Measurements from ENCODE around the gene CACNB2. TPM values are rescaled to one million over a fixed set of nuclear protein-coding genes. Genes with fewer than 3 reads are reported as not detected.

CACNB2 gene
- total and polyA plus RNA-seq, 5 donors, result 13.1 to 51.1 (median 41.0) TPM

- no peak for DNase-seq
- Histone ChIP-seq H3K9me3 (ENCODE audit: control insufficient read depth, low read length) (no peaks in the 10 kb centered on the region), H3K27me3 (ENCODE audit: control insufficient read depth, insufficient read depth) (no peaks in the 10 kb centered on the region), H3K4me3 (ENCODE audit: low read length) (no peak overlapping the region), H3K27ac (ENCODE audit: low read length) (no peak overlapping the region), H3K4me1 (ENCODE audit: control insufficient read depth, insufficient read depth, low read length) (peaks cover 1% of the 10 kb centered on the region)
- intact Hi-C loops (cut with DNase I), result no loop called here
- no peak for ATAC-seq
- 85% methylated on average over 4 of the region's 4 CpGs for whole genome bisulfite sequencing
Measured at GRCh38 chr10:18508587-18508986, 368.4 kb downstream of the CACNB2 start.

- H3K9me3 ChIP-seq (ENCODE audit: control insufficient read depth, low read length), result no peaks in the 10 kb centered on the region
- H3K4me1 ChIP-seq (ENCODE audit: control insufficient read depth, insufficient read depth, low read length), result no peaks in the 10 kb centered on the region
- intact Hi-C loops (cut with DNase I), result no loop called here
- H3K27ac ChIP-seq (ENCODE audit: low read length), result no peak overlapping the region
- ATAC-seq, result no peak
- H3K4me3 ChIP-seq (ENCODE audit: low read length), result no peak overlapping the region
- H3K27me3 ChIP-seq (ENCODE audit: control insufficient read depth, insufficient read depth), result no peaks in the 10 kb centered on the region
- no peak for DNase-seq
Measured at GRCh38 chr10:18514537-18514936, 374.3 kb downstream of the CACNB2 start.

GRCh38 chr10:18516851-18517250 is 376.6 kb downstream of the CACNB2 start:
- DNase-seq (no peak), ATAC-seq (no peak)
- H3K27me3 ChIP-seq (ENCODE audit: control insufficient read depth, insufficient read depth), result no peaks in the 10 kb centered on the region
- 75% methylated on average over 3 of the region's 3 CpGs for WGBS
- intact Hi-C loops (cut with DNase I), result no loop called here
- H3K27ac ChIP-seq (ENCODE audit: low read length), result no peak overlapping the region
- no peaks in the 10 kb centered on the region for H3K4me1 ChIP-seq (ENCODE audit: control insufficient read depth, insufficient read depth, low read length)
- H3K4me3 ChIP-seq (ENCODE audit: low read length), result no peak overlapping the region
- no peaks in the 10 kb centered on the region for H3K9me3 ChIP-seq (ENCODE audit: control insufficient read depth, low read length)

GRCh38 chr10:18523025-18523424 is 382.8 kb downstream of the CACNB2 start:
- WGBS, result 52% methylated on average over 1 of the region's 1 CpG
- intact Hi-C loops (cut with DNase I), result no loop called here
- H3K9me3 ChIP-seq (ENCODE audit: control insufficient read depth, low read length), result no peaks in the 10 kb centered on the region

GRCh38 chr10:18523858-18524257 is 383.6 kb downstream of the CACNB2 start:
- Histone ChIP-seq H3K27ac (ENCODE audit: low read length) (no peak overlapping the region), H3K9me3 (ENCODE audit: control insufficient read depth, low read length) (no peaks in the 10 kb centered on the region), H3K4me1 (ENCODE audit: control insufficient read depth, insufficient read depth, low read length) (peaks cover 2% of the 10 kb centered on the region), H3K27me3 (ENCODE audit: control insufficient read depth, insufficient read depth) (no peaks in the 10 kb centered on the region), H3K4me3 (ENCODE audit: low read length) (no peak overlapping the region)
- 82% methylated on average over 2 of the region's 2 CpGs for WGBS
- no peak for DNase-seq
- intact Hi-C loops (cut with DNase I), result no loop called here
- no peak for ATAC-seq

More at GRCh38 chr10:18523025-18523424, 382.8 kb downstream of the CACNB2 start:
- Histone ChIP-seq H3K4me1 (ENCODE audit: control insufficient read depth, insufficient read depth, low read length) (peaks cover 2% of the 10 kb centered on the region), H3K4me3 (ENCODE audit: low read length) (no peak overlapping the region), H3K27me3 (ENCODE audit: control insufficient read depth, insufficient read depth) (no peaks in the 10 kb centered on the region), H3K27ac (ENCODE audit: low read length) (no peak overlapping the region)
- ATAC-seq, result peak; percentile 18 to 87
- no peak for DNase-seq

GRCh38 chr10:18527687-18528086 is 387.5 kb downstream of the CACNB2 start:
- Histone ChIP-seq H3K4me3 (ENCODE audit: low read length) (no peak overlapping the region), H3K9me3 (ENCODE audit: control insufficient read depth, low read length) (no peaks in the 10 kb centered on the region), H3K27ac (ENCODE audit: low read length) (no peak overlapping the region), H3K4me1 (ENCODE audit: control insufficient read depth, insufficient read depth, low read length) (peaks cover 4% of the 10 kb centered on the region), H3K27me3 (ENCODE audit: control insufficient read depth, insufficient read depth) (no peaks in the 10 kb centered on the region)
- no peak for ATAC-seq
- WGBS, result 53% methylated on average over 2 of the region's 2 CpGs
- no peak for DNase-seq
- intact Hi-C loops (cut with DNase I), result no loop called here

GRCh38 chr10:18528292-18528691 is 388.1 kb downstream of the CACNB2 start:
- intact Hi-C loops (cut with DNase I), result no loop called here
- no peak for ATAC-seq
- no peaks in the 10 kb centered on the region for H3K9me3 ChIP-seq (ENCODE audit: control insufficient read depth, low read length)
- 88% methylated on average over 3 of the region's 3 CpGs for WGBS
- H3K27me3 ChIP-seq (ENCODE audit: control insufficient read depth, insufficient read depth), result no peaks in the 10 kb centered on the region
- no peak overlapping the region for H3K27ac ChIP-seq (ENCODE audit: low read length)
- DNase-seq, result no peak
- H3K4me1 ChIP-seq (ENCODE audit: control insufficient read depth, insufficient read depth, low read length), result peaks cover 2% of the 10 kb centered on the region
- no peak overlapping the region for H3K4me3 ChIP-seq (ENCODE audit: low read length)

GRCh38 chr10:18532881-18533535 is 392.8 kb downstream of the CACNB2 start:
- intact Hi-C loops (cut with DNase I), result no loop called here
- DNase-seq (no peak), ATAC-seq (no peak)
- Histone ChIP-seq H3K27me3 (ENCODE audit: control insufficient read depth, insufficient read depth) (no peaks in the 10 kb centered on the region), H3K9me3 (ENCODE audit: control insufficient read depth, low read length) (no peaks in the 10 kb centered on the region), H3K4me1 (ENCODE audit: control insufficient read depth, insufficient read depth, low read length) (peaks cover 2% of the 10 kb centered on the region), H3K27ac (ENCODE audit: low read length) (no peak overlapping the region), H3K4me3 (ENCODE audit: low read length) (no peak overlapping the region)
- WGBS, result 88% methylated on average over 7 of the region's 7 CpGs

- Histone ChIP-seq H3K27me3 (ENCODE audit: control insufficient read depth, insufficient read depth) (no peaks in the 10 kb centered on the region), H3K9me3 (ENCODE audit: control insufficient read depth, low read length) (no peaks in the 10 kb centered on the region), H3K4me3 (ENCODE audit: low read length) (no peak overlapping the region), H3K4me1 (ENCODE audit: control insufficient read depth, insufficient read depth, low read length) (peaks cover 2% of the 10 kb centered on the region), H3K27ac (ENCODE audit: low read length) (no peak overlapping the region)
- DNase-seq (no peak), ATAC-seq (no peak)
- WGBS, result 91% methylated on average over 5 of the region's 5 CpGs
- intact Hi-C loops (cut with DNase I), result no loop called here
Measured at GRCh38 chr10:18533896-18534295, 393.7 kb downstream of the CACNB2 start.

GRCh38 chr10:18539335-18539734 is 399.1 kb downstream of the CACNB2 start:
- Histone ChIP-seq H3K4me1 (ENCODE audit: control insufficient read depth, insufficient read depth, low read length) (no peaks in the 10 kb centered on the region), H3K9me3 (ENCODE audit: control insufficient read depth, low read length) (no peaks in the 10 kb centered on the region), H3K27me3 (ENCODE audit: control insufficient read depth, insufficient read depth) (no peaks in the 10 kb centered on the region), H3K27ac (ENCODE audit: low read length) (no peak overlapping the region), H3K4me3 (ENCODE audit: low read length) (no peak overlapping the region)
- DNase-seq, result peak in 1 of 3 donors; percentile 28
- intact Hi-C loops (cut with DNase I), result no loop called here
- 92% methylated on average over 22 of the region's 22 CpGs for WGBS
- peak; percentile 13 to 22 for ATAC-seq

- no peak for ATAC-seq
Measured at GRCh38 chr10:18540195-18540594, 400.0 kb downstream of the CACNB2 start.

GRCh38 chr10:18542832-18543231 is 402.6 kb downstream of the CACNB2 start:
- ATAC-seq, result no peak
- intact Hi-C loops (cut with DNase I), result no loop called here

More at GRCh38 chr10:18540195-18540594, 400.0 kb downstream of the CACNB2 start:
- H3K9me3 ChIP-seq (ENCODE audit: control insufficient read depth, low read length), result no peaks in the 10 kb centered on the region
- no peak overlapping the region for H3K4me3 ChIP-seq (ENCODE audit: low read length)
- no peak for DNase-seq
- no peak overlapping the region for H3K27ac ChIP-seq (ENCODE audit: low read length)
- H3K27me3 ChIP-seq (ENCODE audit: control insufficient read depth, insufficient read depth), result no peaks in the 10 kb centered on the region
- intact Hi-C loops (cut with DNase I), result no loop called here
- no peaks in the 10 kb centered on the region for H3K4me1 ChIP-seq (ENCODE audit: control insufficient read depth, insufficient read depth, low read length)

More at GRCh38 chr10:18542832-18543231, 402.6 kb downstream of the CACNB2 start:
- Histone ChIP-seq H3K4me3 (ENCODE audit: low read length) (no peak overlapping the region), H3K27me3 (ENCODE audit: control insufficient read depth, insufficient read depth) (no peaks in the 10 kb centered on the region), H3K4me1 (ENCODE audit: control insufficient read depth, insufficient read depth, low read length) (no peaks in the 10 kb centered on the region), H3K27ac (ENCODE audit: low read length) (no peak overlapping the region), H3K9me3 (ENCODE audit: control insufficient read depth, low read length) (no peaks in the 10 kb centered on the region)
- DNase-seq, result no peak
